ENCODE data around the gene UNK.
"Not testable (repeated sequence)": the region's sequence is repeated elsewhere in the genome, so short reads cannot be mapped to it uniquely, and the experiment has no call there.

UNK gene

DNA sequence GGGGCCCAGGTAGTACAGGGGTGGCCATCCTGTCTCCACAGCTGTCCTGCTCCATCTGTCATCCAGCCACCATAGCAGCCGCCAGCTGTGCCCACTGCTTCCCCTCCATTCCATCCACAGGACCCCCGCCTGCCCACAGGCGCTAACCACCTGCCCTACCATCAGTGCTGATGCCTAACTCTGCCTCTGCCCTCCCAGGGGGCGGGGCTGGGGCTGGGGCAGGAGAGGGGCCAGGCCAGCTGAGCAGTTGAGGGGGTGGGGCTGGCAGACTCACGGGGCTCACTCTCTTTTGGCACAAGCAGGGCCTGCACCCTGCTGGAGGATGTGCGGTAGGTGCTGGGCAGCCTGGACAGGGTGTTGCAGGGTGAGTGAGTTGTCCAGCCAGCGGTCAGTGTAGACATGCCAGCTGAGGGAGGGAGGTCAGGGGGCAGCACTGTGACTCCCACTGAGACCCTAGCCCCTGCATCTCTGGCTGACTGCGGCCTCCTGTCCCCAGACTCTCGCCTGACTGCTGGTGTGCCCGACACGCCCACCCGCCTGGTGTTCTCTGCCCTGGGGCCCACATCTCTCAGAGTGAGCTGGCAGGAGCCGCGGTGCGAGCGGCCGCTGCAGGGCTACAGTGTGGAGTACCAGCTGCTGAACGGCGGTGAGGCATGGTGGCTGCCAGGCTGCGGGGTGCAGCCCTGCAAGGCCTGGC lies 29.3 kb upstream of the UNK start:
- DNase-seq = peak; percentile 61

DNA sequence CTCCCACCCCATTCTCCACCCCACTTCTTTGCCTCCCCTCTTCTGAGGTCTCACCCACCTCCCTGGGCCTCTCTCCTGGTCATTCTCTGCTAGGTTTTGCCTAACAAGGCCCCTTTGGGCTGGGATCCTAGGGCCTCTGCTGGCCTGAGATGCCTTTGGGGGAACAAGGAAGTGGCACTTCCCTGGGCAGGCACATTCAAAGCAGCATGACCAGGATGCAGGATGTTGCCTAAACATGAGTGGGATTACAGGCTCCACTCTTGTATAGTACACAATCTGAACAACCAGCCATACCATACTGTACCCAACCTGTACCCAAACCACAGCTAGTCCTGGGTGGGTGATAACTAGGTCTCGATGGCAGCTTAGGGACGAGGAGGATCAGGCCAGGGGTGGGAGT lies 28.6 kb upstream of the UNK start:
- DNase-seq = no peak

DNA sequence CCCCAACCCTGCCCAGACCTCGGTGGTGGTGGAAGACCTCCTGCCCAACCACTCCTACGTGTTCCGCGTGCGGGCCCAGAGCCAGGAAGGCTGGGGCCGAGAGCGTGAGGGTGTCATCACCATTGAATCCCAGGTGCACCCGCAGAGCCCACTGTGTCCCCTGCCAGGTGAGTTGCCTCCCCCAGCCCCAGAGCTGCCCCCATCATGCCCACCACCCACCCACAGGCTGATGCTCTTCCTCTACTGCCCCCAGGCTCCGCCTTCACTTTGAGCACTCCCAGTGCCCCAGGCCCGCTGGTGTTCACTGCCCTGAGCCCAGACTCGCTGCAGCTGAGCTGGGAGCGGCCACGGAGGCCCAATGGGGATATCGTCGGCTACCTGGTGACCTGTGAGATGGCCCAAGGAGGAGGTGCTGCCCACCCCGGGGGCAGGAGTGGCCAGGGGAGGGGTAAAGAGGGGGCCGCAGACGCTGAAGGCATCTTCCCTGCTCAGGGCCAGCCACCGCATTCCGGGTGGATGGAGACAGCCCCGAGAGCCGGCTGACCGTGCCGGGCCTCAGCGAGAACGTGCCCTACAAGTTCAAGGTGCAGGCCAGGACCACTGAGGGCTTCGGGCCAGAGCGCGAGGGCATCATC lies 28.0 kb upstream of the UNK start:
- DNase-seq = no peak

DNA sequence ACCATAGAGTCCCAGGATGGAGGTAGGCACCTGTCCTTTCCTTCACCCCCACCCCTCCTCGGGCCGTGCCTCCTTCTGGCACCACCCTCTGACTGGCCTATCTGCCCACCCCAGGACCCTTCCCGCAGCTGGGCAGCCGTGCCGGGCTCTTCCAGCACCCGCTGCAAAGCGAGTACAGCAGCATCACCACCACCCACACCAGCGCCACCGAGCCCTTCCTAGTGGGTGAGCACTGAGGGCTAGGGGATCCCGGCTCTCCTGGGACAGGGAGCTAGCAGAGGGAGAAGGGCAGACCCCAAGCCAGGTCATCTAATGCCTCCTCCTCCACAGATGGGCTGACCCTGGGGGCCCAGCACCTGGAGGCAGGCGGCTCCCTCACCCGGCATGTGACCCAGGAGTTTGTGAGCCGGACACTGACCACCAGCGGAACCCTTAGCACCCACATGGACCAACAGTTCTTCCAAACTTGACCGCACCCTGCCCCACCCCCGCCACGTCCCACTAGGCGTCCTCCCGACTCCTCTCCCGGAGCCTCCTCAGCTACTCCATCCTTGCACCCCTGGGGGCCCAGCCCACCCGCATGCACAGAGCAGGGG lies 27.4 kb upstream of the UNK start:
- no peak for DNase-seq

DNA sequence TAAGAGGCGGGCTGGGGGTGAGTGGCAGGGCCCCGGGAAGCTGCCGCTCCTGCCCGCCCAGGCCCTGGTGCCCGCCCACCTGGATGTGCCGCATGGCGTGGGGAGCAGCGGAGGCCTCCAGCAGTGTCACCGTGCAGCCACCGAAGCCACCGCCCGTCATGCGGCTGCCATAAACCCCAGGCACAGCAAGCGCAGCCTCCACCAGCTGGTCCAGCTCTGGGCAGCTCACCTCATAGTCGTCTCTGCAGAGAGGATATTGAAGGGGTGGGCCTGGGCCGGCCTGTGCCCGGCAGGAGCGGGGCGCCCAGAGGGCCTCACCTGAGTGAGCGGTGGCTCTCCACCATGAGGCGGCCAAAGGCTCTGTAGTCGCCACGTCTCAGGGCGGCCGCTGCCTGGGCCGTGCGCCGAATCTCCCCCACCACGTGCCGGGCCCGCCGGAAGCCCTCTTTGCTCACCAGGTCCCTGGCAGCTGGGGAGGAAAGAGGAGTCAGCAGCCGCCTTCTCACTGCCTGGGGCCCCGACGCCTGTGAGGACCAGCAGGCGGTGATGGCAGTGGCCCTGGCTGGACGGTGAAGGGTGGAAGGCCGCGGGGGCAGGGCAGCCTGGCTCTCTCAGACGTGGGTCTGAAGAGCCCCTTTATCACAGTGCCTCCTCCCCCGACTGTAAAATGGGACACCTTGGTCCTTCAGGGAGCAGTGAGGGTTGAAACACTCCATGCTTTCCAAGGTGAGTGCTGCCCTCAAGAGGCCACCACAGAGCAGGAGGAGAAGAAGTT lies 26.3 kb upstream of the UNK start:
- DNase-seq = no peak

DNA sequence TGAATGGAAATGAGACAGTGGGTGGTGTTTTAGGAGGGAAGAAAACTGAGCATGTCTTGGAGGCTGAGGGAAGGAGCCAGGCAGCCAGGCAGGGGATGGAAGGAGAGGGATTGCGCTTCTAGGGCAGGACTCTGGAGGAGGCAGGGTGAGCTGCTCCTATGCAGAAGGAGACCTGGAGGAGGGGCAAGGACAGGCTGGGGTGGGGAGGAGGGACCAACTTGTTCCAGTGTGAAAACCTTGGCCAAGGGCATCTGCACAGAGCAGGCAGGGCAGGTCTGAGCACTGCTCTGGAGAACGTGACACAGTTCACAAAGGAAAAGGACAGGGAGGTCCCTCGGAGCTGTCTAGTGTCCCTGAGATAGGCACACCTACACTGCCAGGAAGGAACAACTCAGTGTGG lies 25.1 kb upstream of the UNK start:
- DNase-seq = no peak

DNA sequence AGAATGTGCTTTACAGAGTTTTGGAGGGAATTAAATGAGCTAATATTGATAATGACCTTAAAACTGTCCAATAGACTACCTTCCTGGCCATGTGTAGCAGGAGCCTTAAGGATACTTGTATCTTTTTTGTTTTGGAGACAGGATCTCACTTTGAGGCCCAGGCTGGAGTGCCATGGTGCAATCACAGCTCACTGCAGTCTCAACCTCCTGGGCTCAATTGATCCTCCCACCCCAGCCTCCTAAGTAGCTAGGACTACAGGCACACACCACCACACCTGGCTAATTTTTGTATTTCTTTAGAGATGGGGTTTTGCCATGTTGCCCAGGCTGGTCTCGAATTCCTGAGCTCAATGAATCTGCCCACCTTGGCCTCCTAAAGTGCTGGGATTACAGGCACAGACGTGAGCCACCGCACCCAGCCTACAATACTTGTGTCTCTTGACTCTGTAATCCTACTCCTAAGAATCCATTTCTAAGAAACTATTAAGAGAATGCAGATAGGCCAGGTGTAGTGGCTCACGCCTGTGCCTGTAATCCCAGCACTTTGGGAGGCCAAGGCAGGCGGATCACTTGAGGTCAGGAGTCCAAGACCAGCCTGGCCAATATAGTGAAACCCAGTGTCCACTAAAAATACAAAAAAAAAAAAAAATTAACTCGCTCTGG lies 24.5 kb upstream of the UNK start:
- not testable (repeated sequence) for DNase-seq

DNA sequence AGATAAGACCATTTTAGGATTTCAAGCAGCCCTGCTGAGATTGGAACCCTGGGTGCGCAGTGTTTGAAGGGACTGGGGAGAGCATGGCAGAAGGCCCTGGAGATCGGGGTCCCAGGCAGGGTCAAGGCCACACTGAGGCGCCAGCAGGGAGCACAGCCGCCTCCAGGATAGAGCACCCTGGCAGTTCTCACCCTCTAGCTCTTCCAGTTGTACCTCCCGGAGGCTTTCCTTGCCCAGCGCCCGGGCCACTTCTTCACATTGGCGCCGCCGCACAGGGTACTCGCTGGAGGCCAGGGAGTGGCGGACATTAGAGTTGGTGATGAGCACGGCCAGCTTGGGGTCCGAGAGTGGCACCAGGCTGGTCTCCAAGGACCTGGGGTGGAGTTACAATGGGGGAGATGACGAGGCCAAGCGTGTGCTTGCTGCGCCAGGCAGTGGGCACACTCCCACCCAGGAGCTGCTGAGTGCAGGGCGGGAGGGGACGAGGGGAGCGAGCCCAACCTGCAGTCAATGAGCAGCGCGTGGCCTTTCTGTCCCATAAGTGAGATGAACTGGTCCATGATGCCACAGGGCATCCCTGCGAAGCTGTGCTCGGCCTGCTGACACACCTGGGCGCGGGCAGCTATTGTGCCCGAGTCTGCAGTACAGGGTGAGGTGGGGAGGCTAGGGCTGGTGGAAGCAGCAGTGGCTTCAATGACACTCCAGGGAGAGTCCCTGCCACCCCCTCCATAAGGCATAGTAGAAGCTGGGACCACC lies 21.9 kb upstream of the UNK start:
- no peak for DNase-seq

DNA sequence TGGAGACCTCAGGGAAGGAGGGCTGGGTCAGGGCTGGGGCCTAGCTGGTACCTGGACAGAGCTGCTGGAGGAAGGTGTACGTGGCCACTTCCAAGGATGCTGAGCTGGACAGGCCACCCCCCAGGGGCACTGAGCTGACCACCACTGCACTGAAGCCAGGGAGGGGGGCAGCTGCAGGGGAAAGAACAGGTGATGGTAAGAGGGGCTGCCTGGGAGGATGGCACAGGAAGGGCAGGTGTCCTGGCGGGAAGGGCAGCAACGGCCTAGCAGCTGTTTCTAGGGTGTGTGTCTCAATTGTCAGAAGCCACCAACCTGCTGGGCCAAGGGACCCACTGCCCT lies 21.4 kb upstream of the UNK start:
- no peak for DNase-seq

DNA sequence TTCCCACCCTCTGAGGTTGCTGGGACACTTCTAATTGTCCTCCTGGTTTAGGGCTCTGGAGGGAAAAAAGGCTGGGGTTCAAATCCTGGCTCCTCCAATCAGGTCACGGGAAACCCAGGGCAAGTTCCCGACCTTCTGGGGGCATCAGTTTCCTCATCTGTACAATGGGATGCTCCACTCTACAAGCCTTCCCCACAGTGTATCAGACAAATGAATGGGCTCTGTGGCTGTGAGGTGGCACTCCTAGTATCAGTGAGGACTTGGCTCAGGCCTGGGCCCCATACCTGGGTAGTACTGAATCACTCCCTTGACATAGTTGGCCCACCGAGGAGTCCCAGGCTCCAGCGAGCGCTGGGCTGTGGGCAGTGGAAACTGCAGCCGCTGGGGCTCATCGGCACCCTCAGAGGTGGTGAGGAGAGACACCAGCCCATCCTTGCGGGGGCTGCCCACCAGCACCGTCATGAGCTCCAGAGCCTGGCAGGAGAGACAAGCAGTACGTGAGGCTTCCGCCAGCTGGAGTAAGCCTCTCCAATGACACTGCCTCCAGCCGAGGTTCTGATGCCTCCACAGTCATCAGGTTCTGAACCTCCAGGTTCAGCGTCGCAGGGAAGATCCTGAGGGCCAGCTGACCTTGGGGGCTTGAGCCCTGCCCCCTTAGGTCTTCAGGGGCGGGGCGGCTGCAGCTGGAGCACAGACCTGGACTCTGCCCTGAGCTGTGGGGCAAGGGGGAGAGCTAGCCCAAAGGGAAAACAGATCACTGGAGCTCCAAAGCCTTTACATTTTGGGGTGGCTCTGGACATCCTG lies 20.8 kb upstream of the UNK start:
- DNase-seq = no peak

DNA sequence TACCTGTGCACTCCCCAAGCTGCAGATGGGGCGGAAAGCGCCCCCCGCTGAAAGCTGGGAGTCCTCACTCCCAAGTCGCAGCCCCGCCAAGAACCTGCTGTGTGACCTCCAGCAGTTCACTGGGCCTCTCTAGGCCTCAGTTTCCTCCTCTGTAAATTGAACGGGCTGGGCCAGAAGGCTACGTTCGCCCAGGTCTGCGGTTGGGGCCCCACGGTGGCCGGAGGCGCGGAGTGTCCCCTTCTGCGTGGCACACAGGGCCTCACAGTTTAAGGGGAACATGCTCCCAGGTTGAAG lies 20.2 kb upstream of the UNK start:
- DNase-seq = no peak

DNA sequence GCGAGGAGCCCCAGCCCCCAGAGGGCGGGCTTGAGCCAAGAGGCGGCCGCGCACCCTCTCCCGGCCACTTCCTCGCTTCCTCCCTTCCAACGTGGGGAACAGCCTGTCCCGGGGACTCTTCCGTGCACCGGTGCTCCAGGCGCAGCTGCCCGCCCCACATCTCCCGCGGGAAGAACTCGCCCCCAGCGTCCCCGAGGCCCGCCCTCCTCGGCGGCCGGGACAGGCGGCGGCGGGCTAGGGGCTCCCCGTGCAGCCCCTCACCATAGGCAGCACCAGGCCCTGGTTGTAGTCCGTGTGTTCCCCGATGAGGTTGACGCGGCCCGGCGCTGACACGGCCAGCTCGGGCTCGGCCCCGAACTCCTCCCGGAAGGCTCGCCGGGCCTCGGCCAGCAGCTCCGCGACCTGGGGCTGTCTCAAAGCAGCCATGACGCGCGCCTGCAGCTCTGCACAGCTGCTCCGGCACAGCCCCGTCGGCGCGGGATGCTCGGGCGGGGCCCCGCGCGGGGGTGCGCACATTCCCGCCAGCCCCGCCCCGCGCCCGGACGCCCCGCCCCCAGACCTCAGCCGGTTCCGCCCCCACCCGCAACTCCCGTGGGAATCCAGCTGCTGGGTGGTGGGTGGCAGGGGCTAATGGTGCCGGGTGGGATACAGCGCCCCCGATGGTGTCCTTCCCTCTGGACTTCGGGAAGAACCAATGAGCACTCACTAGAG lies 19.7 kb upstream of the UNK start, which contains the start of gene GALK1:
Gene GALK1 (minus strand): TSS at position 482 of the 711 bp plus-strand sequence. CDS start 56 bp downstream, at position 426.
- no peak for DNase-seq

DNA sequence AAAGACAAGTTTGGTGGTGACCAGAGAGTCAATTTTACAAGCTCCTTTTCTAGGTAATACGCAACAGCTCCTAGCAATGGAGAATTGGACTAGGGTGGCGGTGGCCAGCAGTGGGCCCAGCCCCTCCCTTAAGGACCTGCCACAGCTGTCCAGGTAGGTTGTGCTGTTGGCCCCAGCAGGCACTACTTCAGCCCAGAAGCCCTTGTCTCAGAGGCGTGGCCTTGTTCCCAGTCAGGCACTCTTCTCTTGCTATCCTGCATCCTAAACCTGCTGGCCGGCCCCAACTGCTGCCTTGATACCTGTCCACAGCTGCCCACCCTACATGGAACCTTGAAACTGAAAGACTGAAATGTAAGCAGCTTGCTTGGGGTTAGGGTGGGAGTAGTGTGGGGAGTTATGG lies 18.6 kb upstream of the UNK start:
- DNase-seq = no peak

DNA sequence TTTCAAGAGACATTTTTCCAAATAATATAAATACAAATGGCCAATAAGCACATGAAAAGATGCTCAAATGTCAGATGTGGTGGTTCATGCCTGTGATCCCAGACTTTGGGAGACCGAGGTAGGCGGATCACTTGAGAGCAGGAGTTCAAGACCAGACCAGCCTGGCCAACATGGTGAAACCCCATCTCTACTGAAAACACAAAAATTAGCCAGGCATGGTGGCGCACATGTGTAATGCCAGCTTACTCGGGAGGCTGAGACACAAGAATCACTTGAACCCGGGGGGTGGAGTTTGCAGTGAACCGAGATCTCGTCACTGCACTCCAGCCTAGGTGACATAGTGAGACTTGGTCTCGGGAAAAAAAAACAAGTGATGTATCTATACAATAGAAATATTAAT lies 16.7 kb upstream of the UNK start:
- no peak for DNase-seq

DNA sequence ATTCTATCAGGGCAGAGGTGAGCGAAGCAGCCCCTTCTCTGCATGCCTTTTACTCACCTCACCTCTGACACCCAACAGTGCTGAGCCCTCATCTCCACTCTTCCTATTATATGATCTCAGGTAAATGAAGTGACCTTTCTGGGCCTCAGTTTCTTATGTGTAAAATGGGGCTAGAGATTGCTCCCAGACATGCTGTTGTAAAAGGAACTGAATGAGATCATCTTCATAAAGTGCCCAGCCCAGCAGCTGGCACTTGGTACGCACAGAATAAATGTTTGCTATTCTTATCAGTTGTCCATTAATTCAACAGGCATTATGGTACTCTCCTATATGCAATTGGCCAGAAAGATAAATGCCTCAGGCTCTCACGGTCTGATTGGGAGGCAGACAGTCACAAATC lies 15.1 kb upstream of the UNK start:
- DNase-seq = no peak

DNA sequence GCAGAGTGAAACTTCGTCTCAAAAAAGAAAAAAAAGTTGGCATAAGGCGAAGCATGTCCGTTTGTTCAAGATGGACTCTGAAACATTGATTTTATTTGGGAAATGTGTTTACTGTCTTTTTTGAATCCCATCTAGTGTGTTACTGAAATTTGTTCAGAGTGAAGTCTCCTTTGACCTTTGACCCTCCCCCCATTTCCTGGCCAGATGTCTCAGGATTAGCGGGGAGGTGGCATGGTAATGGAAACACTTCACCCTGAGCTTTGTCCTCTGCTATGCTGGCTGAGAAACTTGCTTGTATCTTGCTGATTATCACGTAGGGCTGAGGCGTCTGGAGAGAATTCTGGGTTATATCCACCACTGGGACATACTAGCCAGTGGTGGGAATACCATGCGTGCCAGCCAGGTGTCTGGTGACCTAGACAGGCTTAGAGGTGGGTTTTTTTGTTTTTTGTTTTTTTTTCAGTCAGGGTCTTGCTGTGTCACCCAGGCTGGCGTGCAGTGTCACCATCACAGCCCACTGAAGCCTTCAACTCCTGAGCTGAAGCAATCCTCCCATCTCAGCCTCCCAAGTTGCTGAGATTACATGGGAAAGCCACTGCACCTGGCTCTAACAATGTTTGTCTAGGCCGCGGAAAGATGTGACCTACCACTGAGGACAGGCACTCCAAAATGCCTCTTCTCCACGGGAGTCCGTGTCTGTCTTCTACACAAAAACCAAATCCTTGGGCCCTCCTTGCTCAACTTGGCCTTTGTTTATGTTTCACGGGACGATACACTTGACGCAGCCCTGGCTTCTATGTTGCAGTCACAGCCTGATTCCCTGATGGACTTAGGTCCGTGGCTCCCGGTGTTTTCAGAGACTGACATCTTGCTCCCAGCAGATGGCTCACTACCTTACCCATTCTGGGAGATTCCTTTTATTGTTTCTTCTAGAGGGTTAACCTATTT lies 13.0 kb upstream of the UNK start:
- DNase-seq = no peak

DNA sequence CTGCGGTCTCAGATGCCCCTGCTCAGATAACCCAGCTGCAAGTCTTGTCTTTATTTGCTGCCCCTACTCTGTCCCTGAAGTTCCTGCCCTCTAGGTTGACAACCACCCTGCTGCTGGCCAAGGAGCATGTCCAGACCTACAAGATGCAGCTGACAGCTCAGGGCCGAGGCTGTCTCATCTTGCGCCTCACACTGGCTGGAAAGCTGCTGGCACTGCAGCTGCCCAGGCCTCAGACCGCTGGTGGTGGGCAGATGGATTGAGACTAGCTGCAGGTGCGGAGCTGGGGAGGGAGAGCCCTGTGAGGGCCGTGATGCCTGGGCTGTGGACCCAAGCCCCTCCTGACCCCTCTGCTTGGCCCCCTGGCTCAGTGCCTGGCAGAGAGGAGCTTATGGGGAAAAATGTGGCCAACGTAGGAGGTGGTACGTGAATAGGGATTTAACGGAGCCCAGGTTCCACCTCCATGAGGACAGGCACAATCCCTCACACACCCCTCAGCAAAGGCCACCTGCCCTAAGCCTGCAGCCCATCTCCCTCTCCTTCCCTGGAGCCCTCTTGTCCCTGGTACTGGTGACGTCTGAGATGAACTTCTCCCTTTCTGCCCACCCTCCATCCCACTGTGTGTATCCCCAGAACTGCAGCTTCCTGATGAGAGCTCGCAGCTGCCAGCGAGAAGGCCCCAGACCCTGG lies 11.3 kb upstream of the UNK start:
- DNase-seq = no peak

DNA sequence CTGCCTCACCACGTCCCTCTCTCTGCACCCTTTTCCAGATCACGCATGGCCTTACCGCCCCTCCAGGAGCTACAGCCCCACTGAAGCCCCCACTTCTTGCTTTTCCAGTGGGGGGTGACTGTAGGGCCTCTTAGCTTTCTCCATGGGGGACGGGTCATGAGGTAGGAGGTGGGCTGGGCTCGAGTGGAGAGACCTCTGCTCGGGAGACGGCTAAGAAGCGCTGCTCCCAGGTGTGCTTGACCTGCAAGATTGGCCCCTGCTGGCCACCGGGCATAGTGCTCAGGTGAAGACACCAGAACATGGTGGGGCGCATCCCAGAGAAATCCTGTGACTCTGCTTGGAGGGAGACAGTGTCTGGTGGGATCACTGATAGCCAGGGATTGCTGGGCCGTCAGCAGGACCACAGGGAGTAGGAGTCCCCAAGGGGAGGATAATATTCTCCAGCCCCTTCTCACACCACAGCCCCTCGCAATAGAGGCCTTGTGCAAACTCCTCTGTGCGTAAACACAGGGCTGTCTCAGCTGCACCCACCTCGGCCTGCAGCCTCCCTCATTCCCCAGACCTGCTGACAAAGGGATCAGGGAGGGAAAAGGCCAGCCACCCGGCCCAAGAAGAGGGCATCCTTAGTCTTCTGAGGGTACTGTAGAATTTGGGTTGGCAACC lies 10.7 kb upstream of the UNK start:
- no peak for DNase-seq

DNA sequence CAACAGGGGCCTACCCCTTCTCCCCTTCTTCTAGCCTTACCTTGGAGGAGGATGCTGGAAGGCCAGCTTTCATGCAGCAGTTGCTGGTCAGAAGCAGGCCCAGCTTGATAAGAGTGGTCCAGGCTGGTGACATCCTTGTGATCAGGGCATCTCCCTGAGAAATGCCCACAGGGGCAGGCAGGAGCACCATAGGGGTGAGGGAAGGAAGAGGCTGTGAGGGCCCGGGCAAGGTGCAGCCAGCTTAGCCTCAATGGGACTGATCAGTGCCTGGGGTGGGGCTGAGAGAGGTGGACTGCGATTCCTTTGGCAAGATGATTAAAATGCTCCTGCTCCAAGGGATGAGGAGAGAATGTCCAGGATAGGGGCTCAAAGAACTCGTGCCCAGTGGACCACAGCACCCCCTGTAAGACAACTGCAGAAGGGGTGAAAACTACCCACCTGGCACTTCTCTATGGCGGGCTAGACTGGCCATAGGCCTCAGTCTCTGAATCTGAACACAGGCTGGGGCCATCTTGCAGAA lies 10.1 kb upstream of the UNK start:
- no peak for DNase-seq

Measured in DMS 273 treated with DMSO at 0.1 percent for 48 hours (cell line).